ENCODE results near the gene NTN4. TPM values are rescaled to one million over a fixed set of nuclear protein-coding genes. Genes with fewer than 3 reads are reported as not detected.

Gene NTN4
- total RNA-seq, 1 donor from 2014 or later: 136 TPM

DNA sequence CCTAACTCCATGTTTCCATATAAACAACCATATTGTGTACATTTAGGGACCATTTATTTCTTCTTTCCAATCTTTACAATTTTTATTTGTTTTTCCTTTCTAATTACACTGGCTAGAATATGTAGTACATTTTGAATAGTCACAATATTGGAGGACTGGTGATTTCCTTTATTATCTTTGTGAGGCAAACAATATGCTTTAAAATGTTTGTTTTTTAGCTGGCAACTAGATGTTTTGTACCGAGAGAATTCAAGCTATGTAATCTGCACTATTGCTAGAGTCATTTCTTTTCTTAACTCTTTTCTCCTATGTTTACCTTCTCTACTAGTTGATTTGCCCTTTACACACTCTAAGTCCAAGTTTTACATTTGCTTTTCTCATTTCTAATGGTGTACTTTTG, 13.3 kb upstream of the NTN4 start:
- DNase-seq: no peak
- intact Hi-C loops (cut with DNase I): no loop called here
- Histone ChIP-seq H3K4me3 (no peak overlapping the region), H3K27ac (no peak overlapping the region), H3K9me3 (no peaks in the 10 kb centered on the region), H3K27me3 (no peaks in the 10 kb centered on the region), H3K4me1 (no peaks in the 10 kb centered on the region), H3K36me3 (no peaks in the 10 kb centered on the region)
- TF ChIP-seq, protein P1, sequence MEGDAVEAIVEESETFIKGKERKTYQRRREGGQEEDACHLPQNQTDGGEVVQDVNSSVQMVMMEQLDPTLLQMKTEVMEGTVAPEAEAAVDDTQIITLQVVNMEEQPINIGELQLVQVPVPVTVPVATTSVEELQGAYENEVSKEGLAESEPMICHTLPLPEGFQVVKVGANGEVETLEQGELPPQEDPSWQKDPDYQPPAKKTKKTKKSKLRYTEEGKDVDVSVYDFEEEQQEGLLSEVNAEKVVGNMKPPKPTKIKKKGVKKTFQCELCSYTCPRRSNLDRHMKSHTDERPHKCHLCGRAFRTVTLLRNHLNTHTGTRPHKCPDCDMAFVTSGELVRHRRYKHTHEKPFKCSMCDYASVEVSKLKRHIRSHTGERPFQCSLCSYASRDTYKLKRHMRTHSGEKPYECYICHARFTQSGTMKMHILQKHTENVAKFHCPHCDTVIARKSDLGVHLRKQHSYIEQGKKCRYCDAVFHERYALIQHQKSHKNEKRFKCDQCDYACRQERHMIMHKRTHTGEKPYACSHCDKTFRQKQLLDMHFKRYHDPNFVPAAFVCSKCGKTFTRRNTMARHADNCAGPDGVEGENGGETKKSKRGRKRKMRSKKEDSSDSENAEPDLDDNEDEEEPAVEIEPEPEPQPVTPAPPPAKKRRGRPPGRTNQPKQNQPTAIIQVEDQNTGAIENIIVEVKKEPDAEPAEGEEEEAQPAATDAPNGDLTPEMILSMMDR (IDR thresholded peaks at IDR 0.05): no peak
- no peak for ATAC-seq

DNA sequence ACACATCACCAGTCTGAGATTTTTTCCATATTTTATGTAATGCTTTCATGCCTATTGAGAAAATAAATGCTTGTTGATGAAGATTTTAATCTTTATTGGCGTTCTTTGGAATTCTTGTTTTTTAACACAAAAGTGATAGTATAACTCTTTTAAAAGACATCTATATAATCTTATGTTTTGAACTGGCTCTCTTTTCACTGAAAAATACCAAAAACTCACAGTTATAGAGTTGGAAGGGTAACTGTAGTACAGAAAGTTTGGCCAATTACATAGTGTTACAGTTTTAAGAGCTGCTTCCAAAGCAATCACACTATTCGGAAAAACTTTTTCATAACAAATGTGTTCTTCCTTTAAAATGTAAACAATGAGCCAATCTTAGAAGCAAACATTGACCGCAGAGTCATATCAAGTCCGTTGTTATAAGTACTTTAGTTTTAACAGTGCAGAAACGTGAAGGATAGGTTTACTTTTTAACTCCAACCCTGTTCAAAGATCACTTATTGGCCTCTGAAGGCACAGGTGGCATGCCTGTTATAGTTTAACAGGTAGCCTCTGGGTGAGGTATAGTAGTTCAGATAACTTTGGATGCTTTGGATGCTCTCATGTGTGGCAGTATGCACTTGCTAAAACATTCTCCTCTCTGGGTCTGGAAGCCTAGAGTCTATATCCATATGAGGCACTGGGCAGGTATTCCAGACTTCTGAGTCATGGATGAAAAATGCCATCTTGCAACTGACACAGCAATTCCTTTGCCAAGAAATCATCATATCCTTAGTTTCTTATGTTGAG, 12.1 kb upstream of the NTN4 start:
- Histone ChIP-seq H3K9me3 (no peaks in the 10 kb centered on the region), H3K4me3 (no peak overlapping the region), H3K4me1 (no peaks in the 10 kb centered on the region), H3K27me3 (no peaks in the 10 kb centered on the region), H3K27ac (no peak overlapping the region), H3K36me3 (no peaks in the 10 kb centered on the region)
- TF ChIP-seq, protein P1 (IDR thresholded peaks at IDR 0.05): no peak
- ATAC-seq (peak; percentile 87), DNase-seq (no peak)
- intact Hi-C loops (cut with DNase I): no loop called here

DNA sequence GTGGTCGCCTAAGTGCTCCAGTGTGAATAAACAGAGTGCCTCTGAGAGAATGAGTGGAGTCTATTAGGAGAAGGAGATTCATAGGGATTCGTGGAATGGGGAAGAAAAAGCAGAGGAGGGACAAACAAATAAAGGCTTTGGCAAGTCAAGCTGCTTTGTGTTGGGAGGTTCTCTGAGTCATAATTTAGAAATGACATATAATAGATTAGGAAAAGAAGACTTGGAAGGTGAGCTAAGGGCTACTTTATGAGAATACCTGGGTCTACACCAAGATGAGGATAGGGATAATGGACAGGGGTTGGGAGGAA, 6.4 kb upstream of the NTN4 start:
- Histone ChIP-seq H3K4me3 (no peak overlapping the region), H3K9me3 (no peaks in the 10 kb centered on the region), H3K27me3 (no peaks in the 10 kb centered on the region), H3K27ac (no peak overlapping the region), H3K4me1 (peaks cover 6% of the 10 kb centered on the region), H3K36me3 (no peaks in the 10 kb centered on the region)
- no peak for ATAC-seq
- intact Hi-C loops (cut with DNase I): no loop called here
- no peak for DNase-seq
- TF ChIP-seq, protein P1 (IDR thresholded peaks at IDR 0.05): no peak

DNA sequence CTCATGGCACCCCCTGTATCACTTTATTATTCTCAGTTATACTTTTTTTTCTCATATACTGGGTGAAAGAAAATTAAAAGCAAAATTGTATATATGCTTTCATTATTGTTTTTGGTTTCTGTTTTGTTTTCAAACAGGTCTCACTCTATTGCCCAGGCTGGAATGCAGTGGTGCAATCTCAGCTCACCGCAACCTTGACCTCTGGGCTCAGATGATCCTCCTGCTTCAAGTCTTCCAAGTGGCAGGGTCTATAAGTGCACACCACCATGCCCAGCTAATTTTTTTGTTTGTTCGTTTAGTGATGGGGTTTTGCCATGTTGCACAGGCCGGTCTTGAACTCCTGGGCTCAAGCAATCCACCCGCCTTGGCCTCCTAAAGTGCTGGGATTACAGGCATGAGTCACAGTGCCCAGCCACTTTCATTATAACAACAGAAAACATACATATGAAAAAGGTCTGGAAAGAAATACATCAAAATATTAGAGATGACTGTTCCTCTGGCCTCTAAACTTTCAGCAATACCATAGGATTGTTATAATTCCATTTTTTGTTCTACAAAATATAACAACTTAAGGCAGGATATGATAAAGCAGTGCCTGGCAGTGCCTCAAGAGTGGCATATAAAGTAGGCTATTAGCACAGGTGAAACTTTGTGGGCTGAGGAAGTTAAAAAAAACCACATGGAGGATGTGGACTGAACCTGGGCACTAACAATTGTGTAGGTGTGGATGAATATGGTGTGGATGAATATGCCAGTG, 5.8 kb upstream of the NTN4 start:
- no peak overlapping the region for H3K27ac ChIP-seq
- no peaks in the 10 kb centered on the region for H3K9me3 ChIP-seq
- H3K4me1 ChIP-seq: peaks cover 6% of the 10 kb centered on the region
- DNase-seq (no peak), ATAC-seq (peak; percentile 75)
- intact Hi-C loops (cut with DNase I): no loop called here
- TF ChIP-seq, protein P1 (IDR thresholded peaks at IDR 0.05): no peak
- no peaks in the 10 kb centered on the region for H3K27me3 ChIP-seq
- H3K36me3 ChIP-seq: no peaks in the 10 kb centered on the region
- no peak overlapping the region for H3K4me3 ChIP-seq

DNA sequence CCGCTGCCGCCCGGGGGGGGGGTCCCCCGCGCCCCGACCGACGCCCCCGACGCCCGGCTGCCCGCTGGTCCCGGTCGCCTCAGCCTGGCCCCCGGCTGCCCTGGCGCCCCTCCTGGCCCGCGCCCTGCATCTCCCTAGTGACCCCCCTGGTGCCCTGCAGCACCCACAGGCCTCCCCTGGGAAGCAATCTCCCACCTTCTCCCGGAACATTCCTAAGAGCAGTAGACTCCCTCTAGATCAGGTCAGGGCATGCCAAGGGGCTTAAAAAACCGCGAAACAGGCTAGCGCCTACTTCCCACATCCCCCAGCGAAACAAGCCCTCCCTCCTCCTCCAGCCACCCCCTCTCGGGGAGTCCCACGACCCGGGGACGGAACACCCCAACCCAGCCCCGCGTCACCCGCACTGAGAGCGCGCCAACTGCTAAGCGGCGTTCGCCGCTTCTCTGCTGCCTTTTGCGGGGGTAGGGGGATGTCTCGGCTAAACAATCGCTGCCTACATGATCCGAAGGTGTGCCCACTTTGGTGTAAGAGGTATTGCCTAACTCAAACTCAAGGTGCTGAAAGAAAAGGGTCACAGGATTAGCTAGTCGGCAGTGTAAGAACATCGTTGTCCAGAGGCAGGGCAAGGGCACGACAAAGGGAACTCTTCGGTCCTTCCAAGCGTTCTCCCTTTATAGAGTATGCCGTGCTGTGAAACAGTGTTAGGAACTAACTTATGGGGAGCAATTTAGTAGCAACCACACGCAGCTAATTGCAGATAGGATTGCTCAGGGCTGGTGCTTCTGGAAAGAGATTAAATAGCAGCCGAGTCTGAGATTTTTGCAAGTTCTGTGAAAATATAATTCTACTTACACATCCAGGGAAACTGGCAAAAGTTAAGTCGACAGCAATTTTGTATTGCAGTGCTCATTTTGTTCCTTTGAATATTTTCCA, 619 bp upstream of the NTN4 start:
- Histone ChIP-seq H3K4me1 (peaks cover 16% of the 10 kb centered on the region), H3K36me3 (no peaks in the 10 kb centered on the region), H3K9me3 (no peaks in the 10 kb centered on the region), H3K27ac (peak overlapping the region; percentile 77), H3K27me3 (peaks cover 24% of the 10 kb centered on the region), H3K4me3 (peak overlapping the region; percentile 65)
- ATAC-seq (peak; percentile 62), DNase-seq (peak; percentile 82)
- TF ChIP-seq, protein P1 (IDR thresholded peaks at IDR 0.05): no peak
- intact Hi-C loops (cut with DNase I): no loop called here

Measured in upper lobe of right lung (tissue), 1 donor.